K562 (cell line): ENCODE results near the gene MYL12A. TPM values are rescaled to one million over a fixed set of nuclear protein-coding genes. Genes with fewer than 3 reads are reported as not detected.
A peak's percentile ranks its signal among the peaks of the same experiment; 100 is the strongest.

ENCODE experiments used
- ATAC-seq: fragments of 200-7000 bp; cut with Tn5 transposase; 3 replicates; pipeline ENCODE4 v1.9.1; 2020; ENCODE audit warnings: moderate library complexity
- BruUV-seq: library from RNA; stranded (reverse); fragments of 400-500 nt; replicated peaks from 2 replicates; lab custom pipeline; 2021; lab: Mats Ljungman, UMichigan
- CTCF ChIA-PET: fragments of 300-600 bp; formaldehyde crosslinking; extraction: SDS; loops from one replicate; lab custom pipeline; 2021; ENCODE audit warnings: low intra/inter-chr PET ratio; lab: Yijun Ruan, JAX
- POLR2A ChIA-PET: fragments of 300-600, 350-650 bp; sonication (Branson Sonifier 250); formaldehyde crosslinking; extraction: SDS; loops from one replicate; lab custom pipeline; 2021; ENCODE audit warnings: antibody characterized with exemption, inconsistent platforms; lab: Yijun Ruan, JAX
- DNase-seq, 4 experiments: peaks; one replicate each; pipeline versions ENCODE4 v3.0.0 to v3.0.0-alpha.2; 2011 to 2018; ENCODE audit warnings: low spot score in 3 of 4, mixed read lengths in 3 of 4; ENCODE audit errors: extremely low read depth in 1 of 4
- FAIRE-seq: peaks from 2 replicates; lab custom pipeline; 2011; peaks lifted over from hg19 to GRCh38; lab: Jason Lieb, UNC
- H2AFZ ChIP-seq: 2 replicates; pipeline ENCODE4 v1.6.0; 2011; ENCODE audit warnings: low read depth, low read length, control low read depth, inconsistent platforms
- H3K27ac ChIP-seq: fragments of 200-600 bp; 3 replicates; pipeline ENCODE4 v1.8.0; 2011; ENCODE audit warnings: low read depth, mild to moderate bottlenecking, control low read depth, inconsistent platforms, low read length, moderate library complexity, mixed read lengths; ENCODE audit errors: extremely low read depth
- H3K27me3 ChIP-seq, 2 experiments: fragments of 300-600 bp in 1 of 2; 2 replicates in 1 of 2; 3 replicates in 1 of 2; pipeline versions ENCODE4 v1.6.0 to v1.8.0; 2011; ENCODE audit warnings: inconsistent platforms in 2 of 2, low read length in 2 of 2, mild to moderate bottlenecking in 1 of 2, mixed read lengths in 1 of 2, moderate library complexity in 1 of 2; ENCODE audit not compliant: control insufficient read depth in 2 of 2, insufficient read depth in 2 of 2
- H3K36me3 ChIP-seq: fragments of 300-600 bp; 3 replicates; pipeline ENCODE4 v1.8.0; 2011; ENCODE audit warnings: mild to moderate bottlenecking, low read length, inconsistent platforms; ENCODE audit not compliant: control insufficient read depth, insufficient read depth
- H3K4me1 ChIP-seq, 2 experiments: fragments of 200-600 bp in 1 of 2; replicated peaks in 1 of 2; 2 replicates in 1 of 2; 3 replicates in 1 of 2; pipeline versions ENCODE4 v1.5.1 to v1.8.0; 2011; ENCODE audit warnings: inconsistent platforms in 2 of 2, low read length in 2 of 2, mild to moderate bottlenecking in 1 of 2, mixed read lengths in 1 of 2, moderate library complexity in 1 of 2; ENCODE audit not compliant: control insufficient read depth in 2 of 2, insufficient read depth in 2 of 2
- H3K4me2 ChIP-seq: 2 replicates; pipeline ENCODE4 v1.6.1; 2011; ENCODE audit warnings: low read length, control low read depth, inconsistent platforms, mixed read lengths; ENCODE audit not compliant: insufficient read depth
- H3K4me3 ChIP-seq: fragments of 200-600 bp; sonication (generic), shearing (Covaris generic); 2 replicates; pipeline ENCODE4 v1.5.1; 2016; ENCODE audit warnings: control low read depth, inconsistent platforms
- H3K79me2 ChIP-seq: fragments of 200-600 bp; 3 replicates; pipeline ENCODE4 v1.8.0; 2011; ENCODE audit warnings: low read length, inconsistent platforms; ENCODE audit not compliant: control insufficient read depth, insufficient read depth
- H3K9ac ChIP-seq, 2 experiments: 2 replicates each; pipeline versions ENCODE4 v1.6.0 to v1.6.1; 2011; ENCODE audit warnings: low read depth in 2 of 2, low read length in 2 of 2, control low read depth in 1 of 2, inconsistent platforms in 1 of 2, mild to moderate bottlenecking in 1 of 2, mixed read lengths in 1 of 2; ENCODE audit not compliant: insufficient read depth in 1 of 2
- H3K9me1 ChIP-seq: one replicate; pipeline ENCODE4 v1.6.0; 2011; ENCODE audit warnings: inconsistent platforms, mild to moderate bottlenecking, low read length, moderate library complexity; ENCODE audit not compliant: control insufficient read depth, insufficient read depth
- H3K9me3 ChIP-seq: replicated peaks from 2 replicates; pipeline ENCODE4 v1.5.1; 2011; ENCODE audit warnings: low read depth, low read length, inconsistent platforms; ENCODE audit not compliant: control insufficient read depth, insufficient read depth
- H4K20me1 ChIP-seq: replicated peaks from 2 replicates; pipeline ENCODE4 v1.6.1; 2011; ENCODE audit warnings: low read length, inconsistent platforms, mixed read lengths; ENCODE audit not compliant: control insufficient read depth, insufficient read depth
- ARID2 ChIP-seq: fragments of 450-650 bp; IDR thresholded peaks from 2 replicates; pipeline ENCODE4 v1.6.1; 2017; ENCODE audit warnings: antibody characterized with exemption, mild to moderate bottlenecking
- ATF7 ChIP-seq: fragments of 450-650 bp; IDR thresholded peaks from 2 replicates; pipeline ENCODE4 v1.7.1; 2014; ENCODE audit warnings: mild to moderate bottlenecking, moderate library complexity
- CEBPG ChIP-seq, 3 experiments: fragments of 200-800 bp in 1 of 3; sonication (Bioruptor generic) in 1 of 3; sonication (generic) in 1 of 3; formaldehyde crosslinking in 1 of 3; IDR thresholded peaks in 2 of 3; conservative IDR thresholded peaks in 1 of 3; 2 replicates each; pipeline versions ENCODE4 v1.6.1 to v1.8.0; 2016 to 2022; ENCODE audit warnings: missing compliant biosample characterization in 2 of 3, missing genetic modification characterization in 2 of 3, mild to moderate bottlenecking in 1 of 3, missing genetic modification reagents in 1 of 3
- GABPA ChIP-seq: fragments of 200-800 bp; sonication (Bioruptor generic); conservative IDR thresholded peaks from 2 replicates; pipeline ENCODE4 v1.6.1; 2016; ENCODE audit warnings: low read depth, missing genetic modification characterization, missing compliant biosample characterization
- NR2C1 ChIP-seq, 2 experiments: fragments of 450-650 bp; IDR thresholded peaks; 2 replicates each; pipeline ENCODE4 v1.6.1; 2017; ENCODE audit warnings: mild to moderate bottlenecking in 2 of 2, antibody characterized with exemption in 1 of 2, inconsistent platforms in 1 of 2, missing compliant biosample characterization in 1 of 2, missing genetic modification characterization in 1 of 2
- SAFB2 ChIP-seq: fragments of 200-400 bp; formaldehyde crosslinking; IDR thresholded peaks from 2 replicates; pipeline ENCODE4 v1.6.1; 2018; ENCODE audit warnings: borderline replicate concordance, low read length, low read depth, moderate library complexity; ENCODE audit not compliant: severe bottlenecking
- SMARCA4 ChIP-seq: fragments of 450-650 bp; IDR thresholded peaks from 2 replicates; pipeline ENCODE4 v1.6.1; 2016
- WGBS: fragments of 100-300 bp; shearing (Covaris generic); methylation state at CpG from one replicate; pipeline ENCODE4 v1.1.6; 2016; ENCODE audit warnings: low coverage, mixed read lengths; ENCODE audit not compliant: insufficient coverage; ENCODE audit errors: missing lambda C conversion rate; 5-methylcytosine and 5-hydroxymethylcytosine counted together
- in situ Hi-C: fragments of 300-500 bp; cut with MboI; formaldehyde crosslinking; loops from 4 replicates; pipeline ENCODE4 v1.15.0; 2018; ENCODE audit warnings: inconsistent platforms, mixed read lengths
- intact Hi-C: fragments of 100-400 bp; cut with micrococcal nuclease; formaldehyde crosslinking; loops from 2 replicates; pipeline ENCODE4 v1.14.2; 2022
- polyA plus RNA-seq, 8 experiments: library from polyadenylated mRNA; depleted of rRNA in 4 of 8; stranded (reverse) in 5 of 8; unstranded in 3 of 8; fragments of >200 nt; fragmentation: Nextera tagmentation in 2 of 8; fragmentation: Illumina TruSeq in 1 of 8; extraction: Ambion mirVana in 2 of 8; extraction: Trizol in 1 of 8; gene quantifications; 2 replicates each; pipeline versions ENCODE4 v1.2.1 to v1.2.3, GENCODE V29; 2011 to 2014; ENCODE audit warnings: inconsistent platforms in 1 of 8, missing spikeins in 1 of 8
- total RNA-seq, 7 experiments: library from RNA; depleted of rRNA in 6 of 7; stranded (reverse); fragments of >200 nt in 6 of 7; fragmentation: Illumina TruSeq in 2 of 7; extraction: Trizol in 2 of 7; gene quantifications; 2 replicates each; pipeline versions ENCODE4 v1.2.1 to v1.2.3, GENCODE V29; 2011 to 2021; ENCODE audit warnings: low replicate concordance in 1 of 7

The MYL12A gene
- total and polyA plus RNA-seq, 9 of the 15 experiments (the other 6 are each of a cell fraction or from before 2014, with no cell fraction given): 308 to 1,031 (median 559) TPM

DNA sequence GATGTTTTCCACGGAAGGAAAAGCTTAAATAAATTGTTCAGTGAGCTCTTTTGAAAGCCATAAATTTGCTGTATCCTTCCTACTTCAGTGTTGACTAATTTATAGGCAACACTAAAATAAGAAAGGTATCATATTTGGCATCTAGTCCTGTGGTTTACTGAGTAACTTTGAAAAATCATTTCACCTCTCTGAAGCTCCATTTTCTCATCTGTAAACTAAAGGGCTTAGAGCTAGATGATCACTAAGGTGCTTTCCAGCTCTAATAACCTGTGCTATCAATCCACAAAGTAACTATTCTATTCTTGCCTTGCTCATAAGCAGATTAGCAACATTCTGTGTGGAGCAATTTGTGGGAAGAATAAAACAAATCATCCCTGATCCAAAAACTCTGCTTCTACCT lies 24.2 kb upstream of the MYL12A start:
- CTCF ChIA-PET: no interaction called here

DNA sequence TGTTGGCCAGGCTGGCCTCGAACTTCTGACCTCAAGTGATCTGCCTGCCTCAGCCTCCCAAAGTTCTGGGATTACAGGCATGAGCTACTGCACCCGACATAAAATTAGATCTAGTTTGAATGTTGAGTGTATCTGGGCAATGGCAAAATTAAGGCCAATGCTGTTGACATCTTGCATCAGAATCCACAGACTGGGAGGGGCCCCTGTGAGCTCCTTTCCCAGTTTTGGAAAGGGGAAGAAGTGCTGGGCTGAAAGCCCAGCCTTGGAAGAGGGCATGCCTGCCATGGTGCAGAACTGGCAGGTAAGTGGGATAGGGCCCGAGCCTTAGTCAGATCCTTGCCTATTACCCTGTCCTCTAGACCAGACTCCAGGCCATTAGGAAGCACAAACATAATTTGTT lies 23.4 kb upstream of the MYL12A start:
- ATAC-seq (no peak), FAIRE-seq (no peak), DNase-seq (no peak)
- 35% methylated on average over 3 of the region's 3 CpGs for WGBS
- no peak overlapping the region for H3K9ac ChIP-seq
- TF ChIP-seq SMARCA4 (no peak), CEBPG (CRISPR knock-in tag; IDR thresholded peaks at IDR 0.05) (peak; percentile 72; the same call in 1 of the 2 replicates), CEBPG (tag; conservative IDR thresholded peaks at IDR 0.05 in 1 of 2, IDR thresholded peaks at IDR 0.05 in 1 of 2) (peak; percentile 55 to 67; a peak in 3 of 4 replicates), NR2C1 (IDR thresholded peaks at IDR 0.05) (no peak), NR2C1 (tag; IDR thresholded peaks at IDR 0.05) (0 out of 2 replicates have a peak, but pooled peaks have one; percentile 16), SAFB2 (no peak), ATF7 (0 out of 2 replicates have a peak, but pooled peaks have one; percentile 15)
- no peaks in the 10 kb centered on the region for H3K36me3 ChIP-seq
- H3K4me3 ChIP-seq: no peak overlapping the region
- H4K20me1 ChIP-seq: no peaks in the 10 kb centered on the region
- no peaks in the 10 kb centered on the region for H3K79me2 ChIP-seq
- no peaks in the 10 kb centered on the region for H3K9me1 ChIP-seq
- H2AFZ ChIP-seq: no peak overlapping the region
- peaks cover 5 to 7% of the 10 kb centered on the region in 2 experiments; a peak in 4 of 5 replicates for H3K4me1 ChIP-seq
- ChIA-PET POLR2A (interaction anchor here (0.7 to 1.2 kb wide), 3 partner anchors 15 to 306 kb away, joined by 3 read pairs; partner anchors contain the start of gene MYL12A), CTCF (no interaction called here)
- intact Hi-C loops: no loop called here
- no peak overlapping the region for H3K27ac ChIP-seq
- no peaks in the 10 kb centered on the region for H3K9me3 ChIP-seq
- in situ Hi-C loops: no loop called here
- no TSS peak for BruUV-seq
- no peaks in the 10 kb centered on the region for H3K27me3 ChIP-seq
- no peak overlapping the region for H3K4me2 ChIP-seq

More for the DNA sequence above, 24.2 kb upstream of the MYL12A start:
- Histone ChIP-seq H3K4me2 (no peak overlapping the region), H3K4me3 (no peak overlapping the region), H4K20me1 (no peaks in the 10 kb centered on the region), H3K27me3 (no peaks in the 10 kb centered on the region), H3K79me2 (no peaks in the 10 kb centered on the region), H3K36me3 (no peaks in the 10 kb centered on the region), H3K27ac (no peak overlapping the region), H2AFZ (no peak overlapping the region; the same call in 1 of the 2 replicates), H3K9me3 (no peaks in the 10 kb centered on the region), H3K9ac (no peak overlapping the region), H3K4me1 (peaks cover 5 to 9% of the 10 kb centered on the region in 2 experiments; a peak in 4 of 5 replicates), H3K9me1 (no peaks in the 10 kb centered on the region)
- TF ChIP-seq ARID2 (no peak), GABPA (tag) (0 out of 2 replicates have a peak, but pooled peaks have one; percentile 25)
- POLR2A ChIA-PET: interaction anchor here (0.9 to 1.4 kb wide), 3 partner anchors 16 to 24 kb away, joined by 3 to 4 read pairs (median 3); partner anchors contain the start of gene MYL12A
- WGBS: 71% methylated on average over 1 of the region's 1 CpG
- FAIRE-seq (no peak), DNase-seq (no peak), ATAC-seq (no peak)
- no TSS peak for BruUV-seq
- in situ Hi-C loops: no loop called here
- intact Hi-C loops: no loop called here
